GM19463 (cell line): Measurements from ENCODE around the gene LIPE.
A peak's percentile ranks its signal among the peaks of the same experiment; 100 is the strongest.

Experiments used
- ATAC-seq: cut with Tn5 transposase; IDR thresholded peaks from one replicate; pipeline ENCODE4 v1.9.1; 2021; ENCODE audit warnings: mild to moderate bottlenecking, moderate library complexity; ENCODE audit not compliant: unreplicated experiment

Gene LIPE

DNA sequence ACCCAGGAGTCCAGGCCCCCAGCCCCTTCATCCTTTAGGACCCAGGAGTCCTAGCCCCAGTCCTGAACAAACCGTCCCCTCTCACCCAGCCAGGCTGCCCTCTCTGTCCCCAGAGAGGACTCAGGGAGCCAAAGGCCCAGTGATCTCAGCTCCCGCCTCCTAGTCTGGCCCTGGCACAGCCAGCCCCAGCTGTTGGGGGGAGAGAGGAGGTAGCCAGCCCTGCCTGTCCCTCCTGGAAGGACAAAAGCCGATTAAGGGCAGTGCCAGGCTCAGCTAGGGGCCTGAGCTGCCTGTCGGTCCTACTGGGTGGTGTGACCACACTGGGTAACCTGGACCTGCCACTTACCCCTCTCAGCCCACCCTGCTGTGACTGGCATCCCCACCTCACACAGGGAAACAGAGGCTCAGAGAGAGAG is 14.5 kb downstream of the LIPE start:
- ATAC-seq = no peak

DNA sequence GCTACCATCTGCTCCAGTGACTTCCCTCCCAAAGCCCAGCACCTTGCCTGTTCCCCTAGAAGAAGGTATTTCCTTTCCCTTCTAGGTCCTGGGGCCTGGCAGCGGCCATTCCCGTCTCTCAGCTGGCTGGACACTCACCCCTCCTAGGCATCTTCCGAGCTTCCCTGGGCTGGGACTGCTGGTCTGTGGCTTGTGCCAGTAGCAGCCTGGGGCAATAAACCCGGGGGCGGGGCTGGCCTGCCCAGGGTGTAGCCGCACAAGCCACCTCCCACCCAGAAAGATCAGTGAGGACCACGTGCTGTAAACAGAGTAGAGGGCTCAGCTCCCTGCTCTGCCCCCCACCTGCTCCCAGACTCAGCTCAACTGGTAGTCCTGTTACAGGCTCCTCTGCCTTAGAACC is 15.0 kb downstream of the LIPE start:
- ATAC-seq = no peak

DNA sequence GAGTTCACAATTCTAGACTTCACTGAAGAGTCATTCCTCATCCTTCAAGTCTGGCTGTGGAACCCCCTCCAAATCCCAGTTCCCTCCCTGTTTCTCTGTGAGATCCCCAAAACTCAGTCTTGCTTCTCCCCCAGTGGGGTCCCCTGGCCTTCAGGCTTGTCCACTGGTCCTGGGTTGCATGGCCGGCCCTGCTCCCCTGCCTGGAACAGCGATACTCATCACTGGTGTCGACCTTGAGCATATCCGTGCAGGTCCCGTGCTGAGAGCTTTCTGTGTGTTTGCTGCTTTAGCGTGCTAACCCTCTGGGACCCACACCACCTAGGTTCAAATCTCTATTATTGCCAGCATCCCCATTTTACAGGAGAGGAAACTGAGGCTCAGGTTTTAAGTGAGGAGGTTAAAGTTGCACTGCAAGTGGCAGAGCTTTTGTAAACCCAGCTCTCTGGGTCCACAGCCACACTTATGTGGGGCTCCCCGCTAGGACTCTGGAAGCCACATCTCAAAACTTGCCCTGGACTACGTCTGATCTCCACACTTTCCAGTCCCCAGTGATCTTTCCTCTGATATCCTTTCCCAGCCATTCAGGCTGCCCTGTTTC is 15.5 kb downstream of the LIPE start:
- no peak for ATAC-seq

DNA sequence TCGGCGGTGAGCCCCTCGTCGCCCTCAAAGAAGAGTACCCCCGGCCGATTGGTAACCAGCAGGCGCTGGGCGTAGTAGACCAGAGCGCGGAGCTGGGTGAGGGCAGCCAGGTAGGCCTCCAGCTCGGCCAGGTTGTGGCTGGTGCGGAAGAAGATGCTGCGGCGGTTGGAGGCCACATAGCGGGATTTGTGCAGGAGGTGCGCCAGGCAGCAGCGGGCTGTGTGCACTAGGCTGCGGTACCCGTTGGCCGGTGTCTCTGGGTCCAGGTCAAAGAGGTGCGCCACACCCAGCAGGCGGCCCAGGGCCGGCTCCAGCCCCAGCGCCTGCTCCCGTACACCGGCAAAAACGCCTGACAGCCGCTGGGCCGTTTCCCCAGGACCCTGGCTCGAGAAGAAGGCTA is 16.8 kb downstream of the LIPE start:
- no peak for ATAC-seq

DNA sequence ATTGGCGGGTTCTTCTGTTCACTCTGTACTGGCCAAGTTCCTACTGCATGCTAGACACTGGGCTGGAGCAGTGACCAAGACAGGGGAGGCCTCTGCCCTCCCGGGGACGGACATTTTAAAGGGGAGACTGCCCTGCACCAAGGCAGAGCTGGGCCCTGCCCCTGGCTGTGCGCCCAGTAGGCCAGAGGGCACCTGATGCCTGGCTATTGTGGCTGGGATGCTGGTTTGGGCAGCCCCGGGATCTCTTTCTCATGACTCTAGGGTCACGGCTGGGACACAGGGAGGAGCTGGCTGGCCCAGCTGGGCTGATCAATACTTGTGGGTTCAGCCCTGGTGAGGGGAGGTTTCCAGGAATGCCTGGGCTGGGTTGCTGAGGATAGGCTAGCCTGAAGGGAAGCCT is 17.7 kb downstream of the LIPE start:
- no peak for ATAC-seq

DNA sequence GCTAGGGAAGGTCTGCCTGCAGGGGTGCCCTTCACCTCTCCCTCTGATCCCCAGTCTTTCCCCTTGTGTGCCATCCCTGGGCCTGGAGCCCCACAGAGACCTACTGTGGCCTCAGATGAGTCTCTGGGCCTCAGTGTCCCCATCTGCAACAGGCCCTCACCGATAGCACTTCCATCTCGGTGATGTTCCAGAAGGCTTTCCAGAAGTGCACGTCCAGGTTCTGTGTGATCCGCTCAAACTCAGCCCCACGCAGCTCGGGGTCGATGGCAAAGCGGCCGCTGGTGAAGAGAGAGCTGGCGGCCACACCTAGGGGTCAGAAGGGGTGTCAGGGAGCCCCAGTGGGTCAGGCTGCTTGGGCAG is 19.4 kb downstream of the LIPE start:
- no peak for ATAC-seq

DNA sequence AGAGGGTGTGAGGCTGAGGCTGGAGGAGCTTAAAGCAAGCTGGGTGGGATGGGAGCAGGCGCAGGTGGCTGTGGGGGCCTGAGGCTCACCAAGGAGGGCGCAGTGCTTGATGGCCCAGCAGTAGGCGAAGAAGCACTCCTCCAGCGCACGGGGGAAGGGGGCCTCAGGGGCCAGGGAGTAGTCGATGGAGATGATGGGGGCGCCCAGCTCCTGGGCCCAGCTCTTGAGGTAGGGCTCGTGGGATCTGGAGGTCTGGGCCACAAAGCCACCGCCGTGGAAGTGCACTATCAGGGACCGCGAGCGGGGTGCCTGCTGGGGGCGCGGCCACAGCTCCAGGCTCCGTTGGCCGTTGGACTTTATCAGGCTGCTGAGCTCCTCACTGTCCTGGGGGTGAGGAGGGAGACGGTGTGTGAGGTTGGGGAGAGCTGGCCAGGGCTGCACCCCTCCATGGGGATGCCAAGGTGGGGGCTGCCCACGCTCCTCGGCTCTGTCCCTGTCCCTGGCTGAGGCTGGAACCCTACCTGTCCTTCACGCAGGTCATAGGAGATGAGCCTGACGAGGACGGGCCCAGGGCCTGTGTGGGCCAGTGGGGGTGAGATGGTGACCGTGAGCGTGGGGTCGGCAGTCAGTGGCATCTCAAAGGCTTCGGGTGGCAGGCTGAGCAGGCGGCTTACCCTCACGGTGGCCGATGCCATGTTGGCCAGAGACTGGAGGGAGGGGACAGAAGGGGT is 19.9 kb downstream of the LIPE start:
- no peak for ATAC-seq

DNA sequence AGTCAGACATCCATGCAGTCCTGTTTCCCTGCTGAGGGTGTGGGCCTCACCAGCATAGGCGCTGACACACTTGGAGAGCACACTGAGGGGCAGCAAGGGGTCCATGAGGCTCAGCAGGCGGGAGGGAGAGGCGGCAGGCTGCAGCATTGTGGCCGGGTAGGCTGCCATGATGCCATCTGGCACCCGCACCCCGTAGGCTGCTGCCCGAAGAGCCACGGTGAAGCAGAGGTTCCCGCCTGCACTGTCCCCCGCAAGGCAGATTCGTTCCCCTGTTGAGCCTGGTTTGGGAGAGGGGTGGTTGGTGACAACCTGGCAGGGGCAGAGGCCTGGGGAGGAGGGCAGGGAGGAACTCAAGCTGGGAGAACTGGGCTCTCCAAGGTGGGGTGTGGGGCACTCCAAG is 21.1 kb downstream of the LIPE start:
- ATAC-seq = no peak

DNA sequence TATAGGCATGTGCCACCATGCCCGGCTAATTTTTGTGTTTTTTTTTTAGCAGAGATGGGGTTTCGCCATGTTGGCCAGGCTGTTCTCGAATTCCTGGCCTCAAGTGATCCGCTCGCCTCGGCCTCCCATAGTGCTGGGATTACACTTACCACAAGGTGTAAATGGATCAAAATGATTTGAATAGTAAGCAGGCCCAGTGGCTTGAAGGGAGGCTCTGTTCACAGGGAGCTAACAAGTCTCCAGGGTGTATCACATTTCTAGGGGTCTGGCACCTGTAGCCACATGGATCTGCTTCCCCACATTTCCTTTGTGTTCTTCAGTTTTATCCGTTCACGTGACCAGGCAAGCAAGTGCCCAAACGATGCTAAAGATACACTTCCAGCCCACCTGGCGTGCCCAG is 23.6 kb downstream of the LIPE start:
- no peak for ATAC-seq

DNA sequence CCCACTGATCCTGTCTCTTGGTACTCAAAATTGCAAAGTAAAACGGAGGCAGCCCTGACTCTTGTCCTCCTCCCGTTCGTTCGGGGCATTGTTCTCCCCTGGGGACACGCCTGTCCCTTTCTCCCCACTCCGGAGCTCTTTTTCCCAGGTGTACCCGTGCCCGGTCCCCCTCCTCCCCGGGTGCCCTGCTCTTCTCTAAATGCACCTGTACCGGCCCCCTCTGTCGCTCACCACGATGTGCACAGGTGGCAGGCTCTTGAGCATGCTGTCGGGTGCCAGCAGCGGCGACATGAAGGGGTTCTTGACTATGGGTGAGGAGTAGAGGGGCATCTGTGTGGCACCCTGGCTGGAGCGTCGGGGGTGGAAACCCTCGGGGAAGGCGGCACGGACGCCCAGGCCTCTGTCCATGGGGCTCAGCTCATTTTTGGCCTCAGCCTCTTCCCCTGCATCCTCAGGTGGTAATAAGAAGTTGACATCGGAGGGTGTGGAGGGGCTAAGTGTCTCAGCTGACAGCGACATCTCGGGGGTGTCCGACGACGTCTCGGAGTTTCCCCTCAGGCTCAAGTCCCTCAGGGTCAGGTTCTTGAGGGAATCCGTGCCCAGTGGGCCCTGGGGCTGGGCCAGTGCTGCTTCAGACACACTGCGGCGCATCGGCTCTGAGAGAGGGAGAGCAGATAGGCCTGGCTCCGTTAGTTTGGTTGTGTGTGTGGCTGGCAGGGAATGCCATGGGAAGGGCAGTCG is 24.6 kb downstream of the LIPE start:
- ATAC-seq = no peak

DNA sequence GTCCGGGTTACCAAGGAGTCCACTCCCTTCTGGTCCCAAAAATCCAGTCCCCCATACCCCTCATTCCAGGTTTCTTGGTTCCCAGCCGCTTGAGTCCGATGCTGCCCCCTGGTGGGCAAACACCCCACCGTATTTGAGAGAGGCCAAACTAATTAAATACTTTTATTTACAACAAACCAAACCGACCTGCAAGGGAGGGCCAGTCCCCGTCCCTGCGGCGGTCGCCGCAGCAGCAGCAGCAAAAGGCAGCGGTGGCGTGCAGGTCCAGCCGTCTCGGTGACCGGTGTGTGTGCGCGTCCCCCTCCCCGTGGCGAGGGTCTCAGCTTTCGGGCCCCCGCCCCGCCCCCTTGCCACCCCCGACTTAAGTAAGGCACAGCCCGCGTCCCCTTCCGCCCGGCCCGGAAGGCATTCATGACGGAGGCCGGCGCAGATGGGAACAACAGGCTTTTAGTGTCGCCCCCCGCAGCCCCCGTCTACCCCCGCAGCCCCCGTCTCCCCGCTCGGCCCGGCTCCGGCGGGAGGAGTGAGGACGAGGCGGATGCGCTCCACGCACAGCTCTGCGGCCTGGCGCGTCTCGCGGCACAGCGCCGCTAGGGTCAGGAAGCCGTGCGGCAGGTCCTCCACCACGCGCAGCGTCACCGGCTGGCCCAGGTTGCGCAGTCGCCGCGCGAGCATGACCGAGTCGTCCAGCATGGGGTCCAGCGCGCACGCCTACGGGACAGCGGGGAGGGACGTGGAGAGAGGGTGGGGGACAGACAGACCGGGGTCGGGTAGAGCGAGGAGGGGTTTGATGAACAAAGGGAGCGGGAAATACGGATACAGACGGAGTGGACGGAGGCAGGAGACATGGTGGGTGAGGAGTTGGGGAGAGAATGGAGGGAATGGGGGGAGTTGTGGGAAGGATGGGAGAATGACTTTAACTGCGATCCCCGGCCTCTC is 25.6 kb downstream of the LIPE start:
- no peak for ATAC-seq

DNA sequence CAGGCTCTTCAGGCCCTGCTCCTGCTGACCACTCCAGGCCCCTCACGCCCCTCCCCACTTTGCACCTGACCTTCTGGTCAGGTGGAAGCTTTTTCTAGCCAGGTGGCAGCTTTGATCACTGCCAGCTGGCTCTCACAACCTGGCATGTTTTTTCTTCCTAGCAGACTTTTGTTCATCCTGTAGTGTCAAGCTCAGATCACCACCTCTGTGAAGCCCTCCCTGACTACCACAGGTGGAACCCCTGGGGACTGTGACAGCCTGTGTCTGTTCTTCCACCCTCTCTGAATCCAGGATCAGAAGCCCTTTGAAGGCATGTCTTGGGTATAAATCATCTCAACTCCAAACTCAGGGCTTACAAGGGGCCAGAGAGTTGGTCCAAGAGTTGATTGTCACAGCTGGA is 26.8 kb downstream of the LIPE start:
- no peak for ATAC-seq

DNA sequence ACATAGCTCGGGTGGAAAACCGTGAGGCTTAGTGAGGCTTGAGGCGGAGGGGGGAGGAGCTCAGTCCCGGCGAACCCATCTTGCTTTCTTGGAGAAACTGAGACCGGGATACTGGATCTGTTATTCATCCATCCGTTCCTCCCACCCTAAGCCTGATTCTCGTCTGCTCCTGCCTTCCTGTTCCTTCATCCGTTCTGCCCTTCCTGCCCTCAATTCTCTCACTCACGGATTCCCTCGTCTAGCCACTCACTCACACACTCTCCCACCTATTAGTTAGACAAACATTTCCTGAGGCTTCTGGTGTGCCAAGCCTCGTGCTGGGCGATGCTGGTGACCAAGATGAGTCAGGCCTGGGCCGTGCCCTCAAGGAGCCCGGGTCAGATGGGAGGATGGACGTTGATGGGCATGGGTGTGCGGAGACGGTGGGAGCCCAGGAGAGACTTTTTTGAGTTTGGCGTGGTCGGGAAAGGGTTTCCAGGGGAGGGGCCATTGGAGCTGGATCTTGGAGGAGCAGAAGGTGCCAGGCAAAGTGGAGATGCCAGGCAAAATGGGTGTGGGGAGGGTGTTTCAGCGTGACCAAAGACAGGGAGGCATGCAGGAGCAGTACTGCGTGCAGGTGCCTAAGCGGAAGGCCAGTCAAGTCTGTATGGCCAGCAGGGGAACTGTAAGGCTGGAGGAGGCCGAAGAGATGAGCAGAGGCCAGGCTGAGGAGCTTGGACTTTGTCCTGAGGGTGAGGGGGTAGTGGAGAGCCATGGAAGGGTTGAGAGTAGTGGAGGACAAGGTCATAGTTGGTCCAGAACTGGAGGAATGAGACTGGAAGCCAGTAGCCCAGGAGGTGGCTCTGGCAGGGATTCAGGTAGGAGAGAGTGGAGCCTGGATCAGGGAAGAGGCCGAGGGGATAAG is 29.7 kb downstream of the LIPE start:
- no peak for ATAC-seq

DNA sequence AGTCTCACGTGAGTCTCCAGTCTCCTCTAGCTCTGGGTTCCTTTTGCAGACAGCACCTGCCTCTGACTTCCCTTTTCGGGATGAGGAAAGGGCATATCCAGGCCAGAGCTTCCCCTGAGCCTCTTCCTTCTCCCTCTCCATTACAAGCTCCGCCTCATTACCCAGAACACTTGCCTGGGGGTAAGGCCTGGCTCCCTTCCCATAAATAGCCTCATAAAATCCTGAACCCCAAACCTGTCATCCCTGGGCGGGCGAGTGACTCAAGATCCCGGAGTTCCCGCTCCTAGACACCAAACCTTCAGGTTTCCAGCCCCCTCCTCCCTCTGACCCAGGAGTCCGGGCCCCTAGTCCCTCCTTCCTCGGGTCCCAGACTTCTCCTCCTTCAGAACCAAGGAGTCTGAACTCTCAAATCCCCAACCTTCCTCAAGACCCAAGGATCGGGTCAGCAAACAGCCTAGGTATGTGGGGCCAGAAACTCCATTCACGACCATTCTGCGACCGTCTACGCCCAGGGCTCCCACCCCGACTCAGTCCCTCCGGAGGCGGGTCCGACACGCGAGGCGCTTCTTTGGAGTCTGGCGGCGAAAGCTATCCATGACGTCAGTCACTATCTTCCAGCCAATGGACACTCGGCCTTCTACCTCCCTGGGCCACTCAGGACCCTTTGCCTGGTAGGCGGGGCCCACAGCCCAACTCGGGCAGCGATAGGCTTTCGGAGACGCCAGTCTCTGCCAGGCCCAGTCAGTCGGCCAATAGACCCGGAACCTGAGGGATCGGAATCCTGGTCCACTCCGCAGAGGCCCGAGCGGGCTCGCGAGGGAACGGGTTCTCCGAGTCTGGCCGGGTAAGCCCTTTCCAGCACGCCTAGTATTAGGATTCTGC is 30.6 kb downstream of the LIPE start:
- ATAC-seq = peak; percentile 98

DNA sequence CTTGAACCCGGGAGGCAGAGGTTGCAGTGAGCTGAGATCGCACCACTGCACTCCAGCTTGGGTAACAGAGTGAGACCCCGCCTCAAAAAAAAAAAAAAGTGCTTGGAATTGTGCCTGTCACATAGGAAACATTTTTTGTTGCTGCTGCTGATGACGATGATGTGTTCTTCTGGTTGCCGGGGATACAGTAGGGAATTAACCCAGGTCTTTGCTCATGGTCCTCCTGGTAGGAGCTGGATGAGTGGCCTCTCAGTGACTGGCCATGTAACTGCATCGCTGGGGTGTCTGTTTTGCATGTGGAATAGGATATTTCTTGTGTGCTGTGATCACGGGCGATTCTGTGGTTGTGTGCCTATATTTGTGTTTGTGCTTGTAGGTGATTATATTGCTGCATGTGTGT is 32.4 kb downstream of the LIPE start:
- no peak for ATAC-seq

DNA sequence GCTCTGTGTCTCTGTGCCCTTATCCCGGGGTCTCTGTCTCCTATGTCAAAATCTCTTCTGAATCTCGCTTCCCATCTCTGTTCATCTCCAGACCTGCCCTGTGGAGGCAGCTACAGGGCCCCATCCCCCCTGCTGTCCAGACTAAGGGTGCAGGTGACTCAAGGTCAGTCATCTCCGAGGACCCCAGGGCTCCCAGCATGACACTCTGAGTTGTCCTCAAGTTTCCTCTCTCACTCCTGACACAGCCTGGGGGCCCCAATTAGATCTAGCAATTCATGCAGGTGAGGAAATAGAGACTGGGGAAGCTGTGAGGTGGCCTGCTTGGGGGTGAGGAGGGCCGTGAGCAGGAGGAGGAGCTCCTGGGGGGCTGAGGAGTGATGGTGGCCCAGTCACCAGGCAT is 35.0 kb downstream of the LIPE start:
- ATAC-seq = no peak

DNA sequence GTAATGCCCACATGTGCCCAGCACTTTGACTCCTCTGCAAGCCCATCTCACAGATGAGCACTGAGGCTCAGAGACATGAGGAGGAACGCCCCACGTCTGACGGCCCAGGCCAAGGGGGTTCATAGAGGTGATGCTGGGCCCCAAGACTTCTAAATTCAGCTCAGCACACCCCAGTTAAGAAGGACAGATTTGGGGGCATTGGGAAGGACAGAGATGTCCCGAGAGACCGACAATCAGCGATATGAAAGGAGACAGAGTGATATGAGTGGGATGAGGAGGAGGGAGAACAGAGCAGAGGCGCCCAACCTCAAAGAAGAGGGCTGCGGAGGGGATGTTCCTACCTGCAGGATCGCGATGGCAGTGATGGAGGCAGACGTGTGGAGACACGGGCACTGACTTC is 37.3 kb downstream of the LIPE start, which contains the start of gene CNFN:
Gene CNFN (minus strand): TSS at position 399 of the 400 bp plus-strand sequence. CDS start 1,260 bp downstream, outside the sequence.
- no peak for ATAC-seq

DNA sequence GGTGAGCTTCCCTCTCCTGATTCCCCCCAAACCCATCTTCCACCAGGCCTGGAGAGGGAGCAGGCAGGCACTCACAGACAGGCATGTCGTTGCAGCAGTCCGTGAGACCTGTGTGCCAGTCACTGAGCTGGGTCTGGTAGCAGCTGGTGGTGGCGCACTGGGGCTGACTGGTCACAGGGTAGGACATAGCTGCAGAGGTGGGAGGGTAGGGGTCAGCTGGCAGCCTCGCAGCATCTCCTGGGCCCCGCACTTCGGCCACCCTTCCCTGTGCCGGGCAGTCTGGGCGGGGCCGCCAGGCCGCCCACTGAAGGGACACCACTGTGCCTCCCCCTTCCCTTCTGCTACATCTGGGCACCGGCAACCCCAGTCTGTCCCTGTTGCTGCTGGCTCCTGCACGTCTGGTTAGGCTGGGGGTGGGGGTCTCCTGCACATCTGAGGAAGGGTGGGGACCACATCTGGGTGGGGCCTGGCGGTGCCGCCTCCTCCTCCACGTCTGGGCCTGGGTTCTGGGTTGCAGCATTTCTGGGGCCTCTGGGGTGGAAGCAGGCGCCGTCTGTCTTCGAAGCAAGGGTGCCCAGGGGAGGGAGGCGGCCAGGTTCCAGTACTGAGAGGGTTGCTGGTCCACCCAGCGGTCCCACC is 38.2 kb downstream of the LIPE start:
- no peak for ATAC-seq
